PC-9 (cell line): ENCODE data around the gene CARTPT. TPM values are rescaled to one million over a fixed set of nuclear protein-coding genes. Genes with fewer than 3 reads are reported as not detected.

ENCODE experiments used
- BruUV-seq: library from RNA; stranded (reverse); fragments of 400-500 nt; replicated peaks from 2 replicates; lab custom pipeline; 2021; lab: Mats Ljungman, UMichigan
- CTCF ChIA-PET: fragments of 300-600 bp; sonication (Branson Sonifier 250); formaldehyde crosslinking; loops from one replicate; lab custom pipeline; 2022; ENCODE audit warnings: antibody characterized with exemption; lab: Charles Lee
- POLR2A ChIA-PET: fragments of 300-600 bp; sonication (Branson Sonifier 250); formaldehyde crosslinking; loops from one replicate; lab custom pipeline; 2022; ENCODE audit warnings: antibody characterized with exemption; ENCODE audit not compliant: unreplicated experiment; lab: Charles Lee
- DNase-seq, 2 experiments: peaks; one replicate each; pipeline versions ENCODE4 v3.0.0 to v3.0.0-alpha.2; 2015 to 2022; ENCODE audit warnings: mixed read lengths in 1 of 2
- H2AFZ ChIP-seq: fragments of 200-600 bp; sonication (generic); 2 replicates; pipeline ENCODE4 v1.8.1; 2017; ENCODE audit warnings: antibody characterized with exemption
- H3F3A ChIP-seq: fragments of 200-600 bp; sonication (generic); 2 replicates; pipeline ENCODE4 v1.8.1; 2017; ENCODE audit warnings: antibody characterized with exemption, mild to moderate bottlenecking, low read depth; ENCODE audit not compliant: insufficient read depth
- H3K27ac ChIP-seq: fragments of 200-600 bp; sonication (generic); 2 replicates; pipeline ENCODE4 v1.6.1; 2016; ENCODE audit warnings: mixed run types
- H3K27me3 ChIP-seq: fragments of 200-600 bp; sonication (generic); 2 replicates; pipeline ENCODE4 v1.6.1; 2016; ENCODE audit warnings: low read depth, mixed run types; ENCODE audit not compliant: insufficient read depth
- H3K36me3 ChIP-seq: fragments of 200-600 bp; sonication (generic); 2 replicates; pipeline ENCODE4 v1.6.1; 2016; ENCODE audit warnings: low read depth, mixed run types
- H3K4me1 ChIP-seq: fragments of 200-600 bp; sonication (generic); replicated peaks from 2 replicates; pipeline ENCODE4 v1.6.1; 2016; ENCODE audit warnings: mixed run types; ENCODE audit not compliant: insufficient read depth
- H3K4me2 ChIP-seq: fragments of 200-600 bp; sonication (generic); 2 replicates; pipeline ENCODE4 v1.6.1; 2017; ENCODE audit warnings: mixed run types
- H3K4me3 ChIP-seq: fragments of 200-600 bp; sonication (generic); 2 replicates; pipeline ENCODE4 v1.6.1; 2016; ENCODE audit warnings: mixed run types
- H3K79me2 ChIP-seq: fragments of 200-600 bp; sonication (generic); 2 replicates; pipeline ENCODE4 v1.6.1; 2017; ENCODE audit warnings: low read depth, mixed run types
- H3K9me2 ChIP-seq: fragments of 200-600 bp; sonication (generic); 2 replicates; pipeline ENCODE4 v1.8.1; 2017; ENCODE audit warnings: mild to moderate bottlenecking; ENCODE audit not compliant: insufficient read depth
- H3K9me3 ChIP-seq: fragments of 200-600 bp; sonication (generic); 2 replicates; pipeline ENCODE4 v1.8.1; 2016; ENCODE audit warnings: low read depth; ENCODE audit not compliant: insufficient read depth
- H4K20me1 ChIP-seq: fragments of 200-600 bp; sonication (generic); 2 replicates; pipeline ENCODE4 v1.8.1; 2017; ENCODE audit not compliant: insufficient read depth
- EZH2 ChIP-seq: fragments of 200-600 bp; sonication (generic); IDR thresholded peaks from 2 replicates; pipeline ENCODE4 v1.8.0; 2017; ENCODE audit warnings: antibody characterized with exemption, low read depth
- intact Hi-C: fragments of 100-400 bp; cut with micrococcal nuclease; formaldehyde crosslinking; loops from one replicate; pipeline ENCODE4 v1.10.0; 2022; ENCODE audit not compliant: unreplicated experiment
- total RNA-seq: library from RNA; stranded (reverse); gene quantifications from 2 replicates; pipeline ENCODE4 v1.2.3, GENCODE V29; 2021
- TF ChIP-seq, protein P1 (sequence below): fragments of 200-600 bp; sonication (generic); conservative IDR thresholded peaks from 2 replicates; pipeline ENCODE4 v1.6.1; 2017; ENCODE audit warnings: mixed run types, antibody characterized with exemption, mild to moderate bottlenecking, moderate library complexity

The CARTPT gene
- total RNA-seq, 1 experiment from 2014 or later, result not detected

DNA sequence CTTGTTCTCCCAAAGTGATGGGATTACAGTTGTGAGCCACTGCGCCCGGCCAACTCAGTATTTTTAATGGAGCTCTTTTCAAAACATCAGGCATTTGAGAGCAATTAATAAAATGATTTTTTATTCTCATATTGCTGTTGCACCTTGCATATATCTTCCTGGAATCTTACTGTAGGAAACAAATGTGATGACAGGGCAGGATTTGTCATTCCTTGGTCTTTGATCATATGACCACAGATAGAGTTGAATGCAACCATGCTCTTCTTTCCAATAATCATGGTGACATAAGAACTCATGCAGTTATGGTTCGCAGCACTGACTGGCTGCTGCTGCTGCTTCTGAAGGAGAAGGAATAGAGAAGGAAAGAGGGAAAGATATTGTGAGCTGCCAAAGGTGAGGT lies 28.1 kb downstream of the CARTPT start:
- H3K36me3 ChIP-seq, result no peaks in the 10 kb centered on the region
- CTCF ChIA-PET, result no interaction called here
- POLR2A ChIA-PET, result no interaction called here
- no peaks in the 10 kb centered on the region for H3K9me3 ChIP-seq
- no peak overlapping the region for H3K4me3 ChIP-seq
- no peak for DNase-seq
- intact Hi-C loops, result no loop called here
- no peak overlapping the region for H3K4me2 ChIP-seq
- no peak overlapping the region for H3K27ac ChIP-seq
- no peaks in the 10 kb centered on the region for H3K4me1 ChIP-seq
- H2AFZ ChIP-seq, result no peak overlapping the region
- no peaks in the 10 kb centered on the region for H3K79me2 ChIP-seq
- no peaks in the 10 kb centered on the region for H3K27me3 ChIP-seq
- no peaks in the 10 kb centered on the region for H4K20me1 ChIP-seq
- BruUV-seq, result no TSS peak
- H3F3A ChIP-seq, result 0 out of 2 replicates have a peak, but pooled peaks cover 3% of the 10 kb centered on the region
- H3K9me2 ChIP-seq, result no peaks in the 10 kb centered on the region; the same call in 1 of the 2 replicates
- no peak for TF ChIP-seq EZH2

DNA sequence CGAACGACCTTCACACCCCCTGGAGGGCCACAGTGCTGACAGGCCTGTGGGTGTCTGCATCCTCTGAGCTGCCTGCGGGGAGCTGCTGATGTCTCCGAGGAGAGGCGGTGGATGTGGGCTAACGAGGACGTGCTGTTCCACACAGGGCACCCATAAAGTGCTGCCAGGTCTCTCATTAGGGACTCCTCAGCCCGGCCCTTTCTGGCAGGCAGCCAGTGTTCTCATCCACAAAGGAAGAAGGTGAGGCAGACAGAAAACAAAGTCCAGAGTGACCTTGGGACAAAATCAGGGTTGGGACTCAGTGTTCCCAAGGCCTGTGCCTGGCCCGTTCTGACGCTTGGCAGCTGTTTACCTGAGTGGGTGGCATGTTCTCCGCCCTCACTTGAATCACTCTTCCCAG lies 29.3 kb downstream of the CARTPT start:
- no peaks in the 10 kb centered on the region for H3K27me3 ChIP-seq
- H3K27ac ChIP-seq, result no peak overlapping the region
- no peaks in the 10 kb centered on the region for H3K36me3 ChIP-seq
- H4K20me1 ChIP-seq, result no peaks in the 10 kb centered on the region
- H3F3A ChIP-seq, result 0 out of 2 replicates have a peak, but pooled peaks cover 3% of the 10 kb centered on the region
- H3K4me3 ChIP-seq, result no peak overlapping the region
- H2AFZ ChIP-seq, result no peak overlapping the region
- no peaks in the 10 kb centered on the region for H3K4me1 ChIP-seq
- H3K79me2 ChIP-seq, result no peaks in the 10 kb centered on the region
- BruUV-seq, result no TSS peak
- H3K9me3 ChIP-seq, result no peaks in the 10 kb centered on the region
- no peaks in the 10 kb centered on the region; the same call in 1 of the 2 replicates for H3K9me2 ChIP-seq
- intact Hi-C loops, result no loop called here
- H3K4me2 ChIP-seq, result no peak overlapping the region
- POLR2A ChIA-PET, result no interaction called here
- no peak for DNase-seq
- no peak for TF ChIP-seq EZH2
- TF ChIP-seq, protein P1, sequence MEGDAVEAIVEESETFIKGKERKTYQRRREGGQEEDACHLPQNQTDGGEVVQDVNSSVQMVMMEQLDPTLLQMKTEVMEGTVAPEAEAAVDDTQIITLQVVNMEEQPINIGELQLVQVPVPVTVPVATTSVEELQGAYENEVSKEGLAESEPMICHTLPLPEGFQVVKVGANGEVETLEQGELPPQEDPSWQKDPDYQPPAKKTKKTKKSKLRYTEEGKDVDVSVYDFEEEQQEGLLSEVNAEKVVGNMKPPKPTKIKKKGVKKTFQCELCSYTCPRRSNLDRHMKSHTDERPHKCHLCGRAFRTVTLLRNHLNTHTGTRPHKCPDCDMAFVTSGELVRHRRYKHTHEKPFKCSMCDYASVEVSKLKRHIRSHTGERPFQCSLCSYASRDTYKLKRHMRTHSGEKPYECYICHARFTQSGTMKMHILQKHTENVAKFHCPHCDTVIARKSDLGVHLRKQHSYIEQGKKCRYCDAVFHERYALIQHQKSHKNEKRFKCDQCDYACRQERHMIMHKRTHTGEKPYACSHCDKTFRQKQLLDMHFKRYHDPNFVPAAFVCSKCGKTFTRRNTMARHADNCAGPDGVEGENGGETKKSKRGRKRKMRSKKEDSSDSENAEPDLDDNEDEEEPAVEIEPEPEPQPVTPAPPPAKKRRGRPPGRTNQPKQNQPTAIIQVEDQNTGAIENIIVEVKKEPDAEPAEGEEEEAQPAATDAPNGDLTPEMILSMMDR, result no peak
- CTCF ChIA-PET, result no interaction called here

DNA sequence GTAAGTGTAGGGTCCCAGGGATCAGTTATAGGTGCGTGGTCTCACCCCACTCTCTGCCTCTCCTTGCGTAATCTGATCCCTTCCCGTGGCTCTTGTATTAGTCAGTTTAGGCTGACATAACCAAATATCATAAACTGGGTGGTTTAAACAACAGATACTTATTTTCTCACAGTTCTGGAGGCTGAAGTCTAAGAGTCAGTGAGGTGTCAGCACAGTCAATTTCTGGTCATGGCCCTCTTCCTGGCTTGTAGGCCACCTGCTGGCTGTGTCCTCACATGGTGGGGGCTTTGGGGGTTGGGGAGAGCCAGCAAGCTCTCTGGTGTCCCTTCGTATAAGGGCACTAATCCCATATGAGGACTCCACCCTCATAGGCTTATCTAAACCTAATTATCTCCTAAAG lies 32.3 kb downstream of the CARTPT start:
- POLR2A ChIA-PET, result no interaction called here
- intact Hi-C loops, result no loop called here
- no peak for TF ChIP-seq EZH2
- TF ChIP-seq, protein P1, result no peak
- H3K4me3 ChIP-seq, result no peak overlapping the region
- H3K36me3 ChIP-seq, result no peaks in the 10 kb centered on the region
- no peak for DNase-seq
- 0 out of 2 replicates have a peak, but pooled peaks cover 3% of the 10 kb centered on the region for H3F3A ChIP-seq
- no peak overlapping the region for H2AFZ ChIP-seq
- H3K9me3 ChIP-seq, result no peaks in the 10 kb centered on the region
- no peak overlapping the region for H3K27ac ChIP-seq
- H3K9me2 ChIP-seq, result no peaks in the 10 kb centered on the region; the same call in 1 of the 2 replicates
- CTCF ChIA-PET, result no interaction called here
- H3K4me2 ChIP-seq, result no peak overlapping the region
- no peaks in the 10 kb centered on the region for H3K79me2 ChIP-seq
- BruUV-seq, result no TSS peak
- no peaks in the 10 kb centered on the region for H3K27me3 ChIP-seq
- H4K20me1 ChIP-seq, result no peaks in the 10 kb centered on the region
- H3K4me1 ChIP-seq, result no peaks in the 10 kb centered on the region
